BE2C (cell line): ENCODE results near the gene NELFB.
A peak's percentile ranks its signal among the peaks of the same experiment; 100 is the strongest.
"Not testable (repeated sequence)": the region's sequence is repeated elsewhere in the genome, so short reads cannot be mapped to it uniquely, and the experiment has no call there.

ENCODE experiments used
- DNase-seq: peaks from one replicate; pipeline ENCODE4 v3.0.0-alpha.2; 2020
- H3K27me3 ChIP-seq: fragments of 250-450 bp; sonication (Bioruptor Pico); 2 replicates; pipeline ENCODE4 v1.5.1; 2020; ENCODE audit warnings: mild to moderate bottlenecking
- H3K36me3 ChIP-seq: fragments of 250-450 bp; sonication (Bioruptor Pico); 2 replicates; pipeline ENCODE4 v1.5.1; 2020; ENCODE audit warnings: mild to moderate bottlenecking
- H3K4me1 ChIP-seq: fragments of 250-450 bp; sonication (Bioruptor Pico); 2 replicates; pipeline ENCODE4 v1.5.1; 2020
- H3K4me3 ChIP-seq: 2 replicates; pipeline ENCODE4 v1.5.1; 2011; ENCODE audit warnings: low read depth, low read length
- H3K9me3 ChIP-seq: fragments of 250-450 bp; sonication (Bioruptor Pico); 2 replicates; pipeline ENCODE4 v1.5.1; 2020
- TF ChIP-seq, protein P1 (sequence below): IDR thresholded peaks from 2 replicates; pipeline ENCODE4 v1.5.1; 2012; ENCODE audit warnings: mild to moderate bottlenecking, low read depth, low read length

Gene NELFB

GRCh38 chr9:137240318-137240840, 14.7 kb upstream of the NELFB start:
- H3K4me1 ChIP-seq = peaks cover 20% of the 10 kb centered on the region

GRCh38 chr9:137240841-137241489, 14.2 kb upstream of the NELFB start, which contains the start of gene TUBB4B:
TSS of gene TUBB4B (plus strand) at chr9:137241287. CDS start at chr9:137241361, 74 bp downstream.
- TF ChIP-seq, protein P1, sequence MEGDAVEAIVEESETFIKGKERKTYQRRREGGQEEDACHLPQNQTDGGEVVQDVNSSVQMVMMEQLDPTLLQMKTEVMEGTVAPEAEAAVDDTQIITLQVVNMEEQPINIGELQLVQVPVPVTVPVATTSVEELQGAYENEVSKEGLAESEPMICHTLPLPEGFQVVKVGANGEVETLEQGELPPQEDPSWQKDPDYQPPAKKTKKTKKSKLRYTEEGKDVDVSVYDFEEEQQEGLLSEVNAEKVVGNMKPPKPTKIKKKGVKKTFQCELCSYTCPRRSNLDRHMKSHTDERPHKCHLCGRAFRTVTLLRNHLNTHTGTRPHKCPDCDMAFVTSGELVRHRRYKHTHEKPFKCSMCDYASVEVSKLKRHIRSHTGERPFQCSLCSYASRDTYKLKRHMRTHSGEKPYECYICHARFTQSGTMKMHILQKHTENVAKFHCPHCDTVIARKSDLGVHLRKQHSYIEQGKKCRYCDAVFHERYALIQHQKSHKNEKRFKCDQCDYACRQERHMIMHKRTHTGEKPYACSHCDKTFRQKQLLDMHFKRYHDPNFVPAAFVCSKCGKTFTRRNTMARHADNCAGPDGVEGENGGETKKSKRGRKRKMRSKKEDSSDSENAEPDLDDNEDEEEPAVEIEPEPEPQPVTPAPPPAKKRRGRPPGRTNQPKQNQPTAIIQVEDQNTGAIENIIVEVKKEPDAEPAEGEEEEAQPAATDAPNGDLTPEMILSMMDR = no peak
- H3K4me1 ChIP-seq = peaks cover 20% of the 10 kb centered on the region

More at GRCh38 chr9:137240318-137240840, 14.7 kb upstream of the NELFB start:
- no peaks in the 10 kb centered on the region for H3K9me3 ChIP-seq
- DNase-seq = peak; percentile 75
- no peaks in the 10 kb centered on the region for H3K27me3 ChIP-seq
- TF ChIP-seq, protein P1 = peak; percentile 9; the same call in 1 of the 2 replicates
- peak overlapping the region; percentile 76 for H3K4me3 ChIP-seq
- H3K36me3 ChIP-seq = peaks cover 24% of the 10 kb centered on the region

GRCh38 chr9:137241490-137242268, 13.4 kb upstream of the NELFB start:
- Histone ChIP-seq H3K36me3 (peaks cover 24% of the 10 kb centered on the region), H3K4me1 (peaks cover 19% of the 10 kb centered on the region), H3K9me3 (no peaks in the 10 kb centered on the region), H3K4me3 (peak overlapping the region; percentile 83), H3K27me3 (no peaks in the 10 kb centered on the region)
- TF ChIP-seq, protein P1 = no peak
- no peak for DNase-seq

More at GRCh38 chr9:137240841-137241489, 14.2 kb upstream of the NELFB start, which contains the start of gene TUBB4B:
- H3K4me3 ChIP-seq = peak within 1 kb of the TSS; percentile 83
- peak; percentile 99 for DNase-seq
- peaks cover 24% of the 10 kb centered on the region for H3K36me3 ChIP-seq
- no peaks in the 10 kb centered on the region for H3K9me3 ChIP-seq
- no peaks in the 10 kb centered on the region for H3K27me3 ChIP-seq

GRCh38 chr9:137242269-137243203, 12.6 kb upstream of the NELFB start:
- no peaks in the 10 kb centered on the region for H3K27me3 ChIP-seq
- no peak for DNase-seq
- H3K4me3 ChIP-seq = peak overlapping the region; percentile 83
- peaks cover 24% of the 10 kb centered on the region for H3K36me3 ChIP-seq
- peaks cover 16% of the 10 kb centered on the region for H3K4me1 ChIP-seq
- TF ChIP-seq, protein P1 = no peak
- no peaks in the 10 kb centered on the region for H3K9me3 ChIP-seq

DNA sequence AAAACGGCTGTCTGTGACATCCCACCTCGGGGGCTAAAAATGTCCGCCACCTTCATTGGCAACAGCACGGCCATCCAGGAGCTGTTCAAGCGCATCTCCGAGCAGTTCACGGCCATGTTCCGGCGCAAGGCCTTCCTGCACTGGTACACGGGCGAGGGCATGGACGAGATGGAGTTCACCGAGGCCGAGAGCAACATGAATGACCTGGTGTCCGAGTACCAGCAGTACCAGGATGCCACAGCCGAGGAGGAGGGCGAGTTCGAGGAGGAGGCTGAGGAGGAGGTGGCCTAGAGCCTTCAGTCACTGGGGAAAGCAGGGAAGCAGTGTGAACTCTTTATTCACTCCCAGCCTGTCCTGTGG, 11.9 kb upstream of the NELFB start:
- Histone ChIP-seq H3K36me3 (peaks cover 24% of the 10 kb centered on the region), H3K4me1 (peaks cover 16% of the 10 kb centered on the region)
- H3K27me3 ChIP-seq, DNase-seq, H3K9me3 ChIP-seq, H3K4me3 ChIP-seq: not testable (repeated sequence)
